Measurements from ENCODE around the gene QRFP.
"Not testable (repeated sequence)": the region's sequence is repeated elsewhere in the genome, so short reads cannot be mapped to it uniquely, and the experiment has no call there.

QRFP gene

GRCh38 chr9:130919559-130920145, 23.0 kb upstream of the QRFP start:
- no peak for DNase-seq

- DNase-seq, result no peak
Measured at GRCh38 chr9:130918826-130919558, 22.4 kb upstream of the QRFP start.

- no peak for DNase-seq
Measured at GRCh38 chr9:130918101-130918825, 21.7 kb upstream of the QRFP start.

- no peak for DNase-seq
Measured at GRCh38 chr9:130917168-130917960, 20.8 kb upstream of the QRFP start.

- no peak for DNase-seq
Measured at GRCh38 chr9:130915096-130915447, 18.5 kb upstream of the QRFP start.

- DNase-seq, result no peak
Measured at GRCh38 chr9:130914417-130915095, 17.9 kb upstream of the QRFP start.

GRCh38 chr9:130913599-130914416, 17.2 kb upstream of the QRFP start:
- DNase-seq, result no peak

GRCh38 chr9:130912932-130913598, 16.5 kb upstream of the QRFP start:
- DNase-seq, result no peak

GRCh38 chr9:130911254-130912049, 14.8 kb upstream of the QRFP start:
- no peak for DNase-seq

GRCh38 chr9:130910670-130911069, 14.1 kb upstream of the QRFP start:
- DNase-seq, result not testable (repeated sequence)

GRCh38 chr9:130910041-130910440, 13.4 kb upstream of the QRFP start:
- not testable (repeated sequence) for DNase-seq

GRCh38 chr9:130908878-130909355, 12.3 kb upstream of the QRFP start:
- no peak for DNase-seq

- DNase-seq, result no peak
Measured at GRCh38 chr9:130908146-130908877, 11.7 kb upstream of the QRFP start.

GRCh38 chr9:130906735-130907416, 10.3 kb upstream of the QRFP start:
- no peak for DNase-seq

GRCh38 chr9:130905902-130906734, 9.5 kb upstream of the QRFP start:
- no peak for DNase-seq

GRCh38 chr9:130905125-130905901, 8.7 kb upstream of the QRFP start:
- DNase-seq, result no peak
